Measurements from ENCODE around the gene MBNL2.

DNA sequence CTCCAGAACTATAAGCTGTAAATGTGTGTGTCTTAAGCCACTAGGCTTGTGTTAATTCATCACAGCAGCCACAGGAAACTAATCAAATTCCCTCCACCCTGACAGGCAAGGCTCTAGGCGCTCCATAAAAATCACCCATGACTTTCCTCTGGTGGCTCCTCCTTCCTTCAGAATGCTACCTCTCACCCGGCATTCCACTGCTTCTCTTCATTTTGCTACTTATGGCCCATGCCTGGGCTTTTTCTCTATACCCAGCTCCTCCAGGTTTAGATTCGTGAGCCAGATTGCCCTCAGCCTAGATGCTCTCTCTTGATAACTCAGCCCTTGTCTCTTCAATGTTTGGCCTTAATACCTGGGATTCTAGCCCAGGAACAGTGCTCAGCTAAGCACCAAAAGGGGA lies 36.4 kb upstream of the MBNL2 start:
- TF ChIP-seq, protein P1, sequence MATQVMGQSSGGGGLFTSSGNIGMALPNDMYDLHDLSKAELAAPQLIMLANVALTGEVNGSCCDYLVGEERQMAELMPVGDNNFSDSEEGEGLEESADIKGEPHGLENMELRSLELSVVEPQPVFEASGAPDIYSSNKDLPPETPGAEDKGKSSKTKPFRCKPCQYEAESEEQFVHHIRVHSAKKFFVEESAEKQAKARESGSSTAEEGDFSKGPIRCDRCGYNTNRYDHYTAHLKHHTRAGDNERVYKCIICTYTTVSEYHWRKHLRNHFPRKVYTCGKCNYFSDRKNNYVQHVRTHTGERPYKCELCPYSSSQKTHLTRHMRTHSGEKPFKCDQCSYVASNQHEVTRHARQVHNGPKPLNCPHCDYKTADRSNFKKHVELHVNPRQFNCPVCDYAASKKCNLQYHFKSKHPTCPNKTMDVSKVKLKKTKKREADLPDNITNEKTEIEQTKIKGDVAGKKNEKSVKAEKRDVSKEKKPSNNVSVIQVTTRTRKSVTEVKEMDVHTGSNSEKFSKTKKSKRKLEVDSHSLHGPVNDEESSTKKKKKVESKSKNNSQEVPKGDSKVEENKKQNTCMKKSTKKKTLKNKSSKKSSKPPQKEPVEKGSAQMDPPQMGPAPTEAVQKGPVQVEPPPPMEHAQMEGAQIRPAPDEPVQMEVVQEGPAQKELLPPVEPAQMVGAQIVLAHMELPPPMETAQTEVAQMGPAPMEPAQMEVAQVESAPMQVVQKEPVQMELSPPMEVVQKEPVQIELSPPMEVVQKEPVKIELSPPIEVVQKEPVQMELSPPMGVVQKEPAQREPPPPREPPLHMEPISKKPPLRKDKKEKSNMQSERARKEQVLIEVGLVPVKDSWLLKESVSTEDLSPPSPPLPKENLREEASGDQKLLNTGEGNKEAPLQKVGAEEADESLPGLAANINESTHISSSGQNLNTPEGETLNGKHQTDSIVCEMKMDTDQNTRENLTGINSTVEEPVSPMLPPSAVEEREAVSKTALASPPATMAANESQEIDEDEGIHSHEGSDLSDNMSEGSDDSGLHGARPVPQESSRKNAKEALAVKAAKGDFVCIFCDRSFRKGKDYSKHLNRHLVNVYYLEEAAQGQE (IDR thresholded peaks at IDR 0.05; ENCODE audit: insufficient replicate concordance, low read depth) = no peak
- TF ChIP-seq, protein P2, sequence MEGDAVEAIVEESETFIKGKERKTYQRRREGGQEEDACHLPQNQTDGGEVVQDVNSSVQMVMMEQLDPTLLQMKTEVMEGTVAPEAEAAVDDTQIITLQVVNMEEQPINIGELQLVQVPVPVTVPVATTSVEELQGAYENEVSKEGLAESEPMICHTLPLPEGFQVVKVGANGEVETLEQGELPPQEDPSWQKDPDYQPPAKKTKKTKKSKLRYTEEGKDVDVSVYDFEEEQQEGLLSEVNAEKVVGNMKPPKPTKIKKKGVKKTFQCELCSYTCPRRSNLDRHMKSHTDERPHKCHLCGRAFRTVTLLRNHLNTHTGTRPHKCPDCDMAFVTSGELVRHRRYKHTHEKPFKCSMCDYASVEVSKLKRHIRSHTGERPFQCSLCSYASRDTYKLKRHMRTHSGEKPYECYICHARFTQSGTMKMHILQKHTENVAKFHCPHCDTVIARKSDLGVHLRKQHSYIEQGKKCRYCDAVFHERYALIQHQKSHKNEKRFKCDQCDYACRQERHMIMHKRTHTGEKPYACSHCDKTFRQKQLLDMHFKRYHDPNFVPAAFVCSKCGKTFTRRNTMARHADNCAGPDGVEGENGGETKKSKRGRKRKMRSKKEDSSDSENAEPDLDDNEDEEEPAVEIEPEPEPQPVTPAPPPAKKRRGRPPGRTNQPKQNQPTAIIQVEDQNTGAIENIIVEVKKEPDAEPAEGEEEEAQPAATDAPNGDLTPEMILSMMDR (IDR thresholded peaks at IDR 0.05; ENCODE audit: insufficient read depth, low read length) = no peak
- TF ChIP-seq POLR2AphosphoS5 (IDR thresholded peaks at IDR 0.05; ENCODE audit: low read depth) = no peak
- no peak for TF ChIP-seq GABPA (IDR thresholded peaks at IDR 0.05; ENCODE audit: low read depth)

Measured in HL-60 (cell line).